GM23248 (cell line): ENCODE results near the gene LRRC75A.

Source experiments
- EZH2 ChIP-seq: fragments of 200-600 bp; sonication (generic); IDR thresholded peaks from 2 replicates; pipeline ENCODE4 v1.6.1; 2018; ENCODE audit warnings: antibody characterized with exemption, mild to moderate bottlenecking; ENCODE audit not compliant: insufficient read depth, poor library complexity, severe bottlenecking
- EZH2phosphoT487 ChIP-seq: fragments of 200-600 bp; sonication (generic); IDR thresholded peaks from 2 replicates; pipeline ENCODE4 v1.6.1; 2018; ENCODE audit warnings: antibody characterized with exemption, moderate library complexity, mild to moderate bottlenecking, low read depth; ENCODE audit not compliant: insufficient read depth

- no peak for TF ChIP-seq EZH2phosphoT487
- TF ChIP-seq EZH2, result no peak
Observed at GRCh38 chr17:16482253-16482652, 9.7 kb downstream of the LRRC75A start.
